IPS-18c (cell line): ENCODE results near the gene PKD1L1.
"Not testable (repeated sequence)": the region's sequence is repeated elsewhere in the genome, so short reads cannot be mapped to it uniquely, and the experiment has no call there.

Experiments used
- H3K4me3 ChIP-seq: 2 replicates; pipeline ENCODE4 v1.7.0; 2013; ENCODE audit warnings: low read depth, mild to moderate bottlenecking, low read length, moderate library complexity; ENCODE audit not compliant: insufficient read depth
- H3K9me3 ChIP-seq: one replicate; pipeline ENCODE4 v1.6.1; 2013; ENCODE audit warnings: mild to moderate bottlenecking, low read length, moderate library complexity; ENCODE audit not compliant: control insufficient read depth, insufficient read depth

The PKD1L1 gene

DNA sequence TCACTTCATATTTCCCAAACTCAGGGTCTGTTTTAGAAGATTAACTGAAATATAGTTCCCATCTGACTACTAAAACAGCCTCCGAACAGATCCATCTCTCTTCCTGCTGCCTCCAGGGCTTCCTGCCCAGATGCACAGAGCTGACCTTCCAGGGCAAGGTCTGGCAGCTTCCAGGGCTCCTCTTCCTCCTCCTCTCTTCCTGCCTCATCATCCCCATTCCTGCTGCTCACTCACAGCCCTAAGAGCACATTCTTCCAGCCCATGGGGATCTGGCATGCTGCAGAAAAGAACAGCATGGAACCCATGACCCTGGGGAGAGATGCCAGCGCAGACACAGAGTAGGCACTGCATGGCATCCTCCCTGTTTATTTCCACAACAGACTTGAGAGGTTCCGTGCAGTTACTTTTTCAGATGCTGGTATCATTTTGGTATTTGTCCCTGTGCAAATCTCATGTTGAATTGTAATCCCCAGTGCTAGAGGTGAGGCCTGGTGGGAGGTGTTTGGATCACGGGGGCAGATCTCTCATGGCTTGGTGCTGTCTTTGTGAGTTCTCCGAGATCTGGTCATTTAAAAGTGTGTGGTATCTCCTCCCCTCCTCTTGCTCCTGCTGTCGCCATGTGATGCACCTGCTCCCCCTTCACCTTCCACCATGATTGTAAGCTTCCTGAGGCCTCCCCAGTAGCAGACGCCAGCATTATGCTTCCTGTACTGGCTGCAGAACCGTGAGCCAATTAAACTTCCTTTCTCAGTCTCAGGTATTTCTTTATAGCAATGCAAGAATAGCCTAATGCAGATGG is 4.4 kb downstream of the PKD1L1 start:
- Histone ChIP-seq H3K9me3 (no peaks in the 10 kb centered on the region), H3K4me3 (no peak overlapping the region)

- not testable (repeated sequence) for H3K4me3 ChIP-seq, H3K9me3 ChIP-seq
Observed at GRCh38 chr7:47942651-47943050, 5.6 kb downstream of the PKD1L1 start.

- no peak overlapping the region for H3K4me3 ChIP-seq
Observed at GRCh38 chr7:47942132-47942531, 6.1 kb downstream of the PKD1L1 start.

DNA sequence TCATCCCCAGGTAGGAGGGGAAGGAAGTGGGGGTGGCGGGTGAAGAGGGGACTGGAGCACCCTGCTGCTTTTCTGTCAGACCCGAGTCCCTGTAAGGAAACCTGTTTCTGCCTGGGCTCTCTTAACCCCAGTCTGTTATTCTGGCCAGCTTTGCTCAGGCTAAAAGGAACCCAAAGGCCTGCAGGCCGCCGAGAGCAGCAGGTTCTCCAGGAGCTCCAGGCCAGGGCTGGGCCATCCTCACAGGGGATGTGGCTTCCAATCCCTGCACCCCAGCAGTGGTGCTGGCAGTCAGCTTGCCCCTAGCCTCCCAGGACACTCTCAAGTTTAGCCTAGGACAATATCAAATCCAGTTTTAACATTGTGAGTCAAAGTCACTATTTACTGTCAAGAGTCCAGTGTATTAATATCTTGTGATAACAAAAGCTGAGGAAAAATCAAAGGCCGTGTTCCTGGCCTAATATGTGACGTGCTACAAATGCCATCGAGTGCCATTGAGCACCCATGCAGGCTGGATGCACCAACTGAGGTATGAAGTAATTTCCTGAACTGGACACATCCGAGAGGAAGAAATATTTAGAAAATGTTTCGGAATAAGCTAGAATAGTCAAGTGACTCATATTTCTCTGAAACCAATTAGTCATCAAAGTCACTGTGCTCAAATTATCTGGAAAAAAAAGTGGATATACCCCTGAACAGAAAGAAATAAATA is 7.0 kb downstream of the PKD1L1 start:
- Histone ChIP-seq H3K9me3 (no peaks in the 10 kb centered on the region), H3K4me3 (no peak overlapping the region)

More at GRCh38 chr7:47942132-47942531, 6.1 kb downstream of the PKD1L1 start:
- no peaks in the 10 kb centered on the region for H3K9me3 ChIP-seq

GRCh38 chr7:47940088-47941013 is 7.9 kb downstream of the PKD1L1 start:
- no peaks in the 10 kb centered on the region for H3K9me3 ChIP-seq
- H3K4me3 ChIP-seq, result no peak overlapping the region

DNA sequence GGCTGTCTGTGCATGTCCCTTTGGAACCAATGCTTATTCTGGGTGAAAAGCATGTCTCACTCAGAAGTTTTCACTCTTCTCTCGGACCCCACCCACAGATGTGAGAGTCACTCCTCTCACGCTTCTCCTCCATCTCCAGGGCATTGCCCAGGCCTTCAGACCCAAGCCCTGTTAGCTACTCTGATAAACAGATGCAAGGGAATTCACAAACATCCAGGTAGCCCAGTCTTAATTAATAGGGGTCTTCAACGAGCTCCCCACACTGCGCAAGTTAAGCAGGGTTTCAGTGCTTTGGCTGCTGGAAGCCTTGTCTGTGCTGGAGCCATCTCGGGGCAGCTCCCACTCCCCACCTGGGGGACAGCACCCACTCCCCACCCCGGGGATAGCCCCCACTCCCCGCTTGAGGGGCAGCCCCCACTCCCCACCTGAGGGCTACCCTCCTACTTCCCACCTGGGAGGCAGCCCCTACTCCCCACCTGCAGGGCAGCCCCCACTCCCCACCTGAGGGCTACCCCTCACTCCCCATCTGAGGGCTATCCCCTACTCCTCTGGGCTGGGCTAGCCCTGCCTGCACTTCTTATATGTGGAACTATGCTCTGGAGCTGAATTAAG is 8.7 kb downstream of the PKD1L1 start:
- Histone ChIP-seq H3K9me3 (no peaks in the 10 kb centered on the region), H3K4me3 (no peak overlapping the region)

- Histone ChIP-seq H3K9me3 (no peaks in the 10 kb centered on the region), H3K4me3 (no peak overlapping the region)
Observed at GRCh38 chr7:47938574-47939165, 9.6 kb downstream of the PKD1L1 start.

GRCh38 chr7:47937711-47938573 is 10.3 kb downstream of the PKD1L1 start:
- H3K4me3 ChIP-seq, result no peak overlapping the region
- H3K9me3 ChIP-seq, result no peaks in the 10 kb centered on the region

- Histone ChIP-seq H3K9me3 (no peaks in the 10 kb centered on the region), H3K4me3 (no peak overlapping the region)
Observed at GRCh38 chr7:47937065-47937687, 11.1 kb downstream of the PKD1L1 start.

GRCh38 chr7:47936323-47936722 is 11.9 kb downstream of the PKD1L1 start:
- H3K4me3 ChIP-seq, result no peak overlapping the region

GRCh38 chr7:47935336-47935735 is 12.9 kb downstream of the PKD1L1 start:
- no peaks in the 10 kb centered on the region for H3K9me3 ChIP-seq
- H3K4me3 ChIP-seq, result no peak overlapping the region

More at GRCh38 chr7:47936323-47936722, 11.9 kb downstream of the PKD1L1 start:
- H3K9me3 ChIP-seq, result no peaks in the 10 kb centered on the region

DNA sequence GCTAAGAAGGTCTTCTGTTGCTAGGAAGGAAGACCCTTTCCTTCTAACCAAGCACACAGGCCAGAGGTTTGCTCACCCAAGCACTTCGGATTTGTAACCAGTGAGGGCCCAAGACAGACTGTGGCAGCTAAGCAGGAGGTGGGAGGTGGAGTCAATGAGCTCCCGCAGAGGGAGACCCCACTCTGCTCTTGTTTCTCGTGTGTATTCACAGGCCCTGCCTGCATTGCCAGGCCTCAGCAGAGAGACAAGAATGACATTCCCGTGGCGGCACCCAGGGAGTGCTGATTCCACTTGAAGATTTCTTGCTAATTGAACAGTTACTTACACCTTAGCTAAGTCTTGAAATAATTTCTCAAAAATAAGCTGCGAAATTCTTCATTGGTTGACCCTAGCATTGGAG is 13.4 kb downstream of the PKD1L1 start:
- no peaks in the 10 kb centered on the region for H3K9me3 ChIP-seq
- H3K4me3 ChIP-seq, result no peak overlapping the region

DNA sequence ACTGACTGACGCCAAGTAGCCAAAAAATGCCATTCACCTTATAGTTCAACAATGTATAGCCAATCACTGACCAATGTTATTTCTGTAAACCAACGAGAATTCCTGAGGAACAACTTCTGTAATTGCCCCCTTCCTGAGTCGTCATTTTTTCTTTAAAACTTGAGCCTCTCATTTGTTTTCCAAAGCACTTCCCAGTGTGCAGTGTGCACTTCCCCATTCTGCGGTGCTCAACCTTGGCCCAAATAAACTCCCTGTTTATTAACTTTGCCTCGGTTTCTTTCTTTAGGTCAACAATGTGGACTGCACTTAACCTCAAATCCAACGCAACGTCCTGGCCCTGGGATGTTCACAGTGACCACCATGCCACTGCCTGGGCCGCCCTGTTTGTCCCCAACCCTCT is 15.1 kb downstream of the PKD1L1 start:
- Histone ChIP-seq H3K9me3 (no peaks in the 10 kb centered on the region), H3K4me3 (no peak overlapping the region)

DNA sequence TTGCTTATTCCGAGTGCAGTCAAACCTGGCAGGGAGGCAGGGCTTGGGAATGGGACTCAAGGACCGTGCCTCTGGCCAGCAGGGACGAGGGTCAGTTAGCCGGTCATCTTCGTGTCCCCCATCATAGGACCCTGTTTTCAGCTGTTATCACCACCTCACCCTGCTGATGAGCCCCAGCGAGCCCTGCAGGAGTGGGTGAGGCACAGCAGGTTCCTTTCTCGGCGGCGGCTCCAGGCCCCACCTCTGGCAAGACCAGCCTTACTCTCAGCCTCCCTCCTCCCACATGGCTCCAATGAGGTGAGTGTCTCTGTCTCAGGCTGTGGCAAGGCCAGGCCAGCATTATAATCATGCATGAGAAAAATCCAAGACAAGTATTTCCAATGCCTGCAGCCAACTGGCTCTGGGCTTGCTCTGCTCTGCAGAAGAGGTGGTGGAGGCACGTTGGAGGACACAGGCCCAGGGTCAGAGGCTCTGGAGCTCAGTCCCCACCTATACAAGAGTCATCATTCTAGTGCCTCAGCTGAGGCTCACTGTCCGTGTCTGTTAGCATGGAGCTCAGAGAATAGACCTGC is 15.7 kb downstream of the PKD1L1 start:
- H3K9me3 ChIP-seq, result no peaks in the 10 kb centered on the region
- no peak overlapping the region for H3K4me3 ChIP-seq

- H3K9me3 ChIP-seq, result no peaks in the 10 kb centered on the region
- no peak overlapping the region for H3K4me3 ChIP-seq
Observed at GRCh38 chr7:47932016-47932415, 16.2 kb downstream of the PKD1L1 start.
